OCI-LY7 (cell line): Measurements from ENCODE around the gene TMIGD3.

Experiments used
- CTCF ChIP-seq: fragments of 200-600 bp; sonication (generic); conservative IDR thresholded peaks from 2 replicates; pipeline ENCODE4 v1.5.1; 2014; ENCODE audit warnings: mild to moderate bottlenecking, antibody characterized with exemption, low read length, moderate library complexity, mixed read lengths
- EZH2phosphoT487 ChIP-seq: fragments of 200-600 bp; sonication (generic); IDR thresholded peaks from 2 replicates; pipeline ENCODE4 v1.6.1; 2018; ENCODE audit warnings: low read depth, borderline replicate concordance, mild to moderate bottlenecking, mixed run types, antibody characterized with exemption, low read length, moderate library complexity, mixed read lengths

- TF ChIP-seq CTCF (no peak), EZH2phosphoT487 (no peak)
Observed at GRCh38 chr1:111446546-111446945, 56.9 kb downstream of the TMIGD3 start.
